Prostate gland (tissue), 2 donors: ENCODE measurements around the gene SPSB3. TPM values are rescaled to one million over a fixed set of nuclear protein-coding genes. Genes with fewer than 3 reads are reported as not detected.

Experiments
- DNase-seq: peaks from one replicate; pipeline ENCODE4 v3.0.0-alpha.2; 2019; ENCODE audit warnings: low spot score
- H3K27ac ChIP-seq, 2 donors: fragments of 200-600 bp; sonication (generic); 2 replicates each; pipeline ENCODE4 v1.5.1; 2017 to 2019
- H3K27me3 ChIP-seq: fragments of 200-600 bp; sonication (generic); replicated peaks from 2 replicates; pipeline ENCODE4 v1.5.1; 2019; ENCODE audit not compliant: insufficient read depth
- H3K36me3 ChIP-seq, 2 donors: fragments of 200-600 bp; sonication (generic); 1 replicate in 1 of 2; 2 replicates in 1 of 2; pipeline versions ENCODE4 v1.5.1 to v1.8.1; 2017 to 2019
- H3K4me1 ChIP-seq: fragments of 200-600 bp; sonication (generic); replicated peaks from 2 replicates; pipeline ENCODE4 v1.5.1; 2019
- H3K4me3 ChIP-seq, 2 donors: fragments of 200-600 bp; sonication (generic); 2 replicates each; pipeline ENCODE4 v1.5.1; 2017 to 2019
- H3K9me3 ChIP-seq: fragments of 200-600 bp; sonication (generic); 2 replicates; pipeline ENCODE4 v1.5.1; 2017
- POLR2A ChIP-seq: fragments of 450-650 bp; IDR thresholded peaks from one replicate; pipeline ENCODE4 v1.6.1; 2016; ENCODE audit warnings: antibody characterized with exemption, mild to moderate bottlenecking
- POLR2AphosphoS5 ChIP-seq: sonication (generic); formaldehyde crosslinking; IDR thresholded peaks from one replicate; pipeline ENCODE4 v1.6.1; 2017; ENCODE audit warnings: antibody characterized with exemption
- WGBS: methylation state at CpG from one replicate; pipeline ENCODE4 v1.1.5; 2018; 5-methylcytosine and 5-hydroxymethylcytosine counted together
- intact Hi-C: fragments of 100-400 bp; cut with DNase I; formaldehyde crosslinking; loops from one replicate; pipeline ENCODE4 v1.14.2; 2022
- total RNA-seq, 2 donors: library from RNA; depleted of rRNA; stranded (reverse); fragments of >200 nt; gene quantifications; one replicate each; pipeline ENCODE4 v1.1.0, GENCODE V29; 2016
- TF ChIP-seq, protein P1 (sequence below), 4 experiments: fragments of 200-600 bp in 2 of 4; fragments of 450-650 bp in 2 of 4; sonication (generic) in 2 of 4; IDR thresholded peaks; 1 replicate in 3 of 4; 2 replicates in 1 of 4; pipeline ENCODE4 v1.5.1; 2016 to 2019; ENCODE audit warnings: antibody characterized with exemption in 4 of 4, mild to moderate bottlenecking in 2 of 4, moderate library complexity in 2 of 4

The SPSB3 gene
- total RNA-seq, 2 donors from 2014 or later: 87.8 to 138 TPM

DNA sequence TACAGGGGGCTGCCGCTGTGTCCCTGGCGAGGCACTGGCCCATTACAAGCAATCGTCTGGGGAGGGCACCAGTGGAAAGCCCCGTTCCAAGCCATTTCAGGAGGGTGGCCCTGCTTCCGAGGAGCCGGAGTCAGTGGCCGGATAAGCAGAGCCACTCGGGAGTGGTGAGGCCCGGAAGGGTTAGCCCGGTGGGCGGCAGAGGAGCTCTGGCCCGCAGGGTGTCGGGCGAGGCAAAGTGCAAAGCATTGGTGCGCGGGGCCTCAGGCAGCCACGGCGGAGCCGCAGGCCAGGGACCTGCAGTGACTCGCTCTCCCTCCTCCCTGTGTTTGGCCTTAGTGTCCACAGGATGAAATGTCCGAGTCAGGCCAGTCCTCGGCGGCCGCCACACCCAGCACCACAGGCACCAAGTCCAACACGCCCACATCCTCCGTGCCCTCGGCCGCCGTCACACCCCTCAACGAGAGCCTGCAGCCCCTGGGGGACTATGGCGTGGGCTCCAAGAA, 35.6 kb downstream of the SPSB3 start:
- Histone ChIP-seq H3K27ac (no peak overlapping the region), H3K9me3 (no peaks in the 10 kb centered on the region), H3K27me3 (no peaks in the 10 kb centered on the region), H3K4me1 (no peaks in the 10 kb centered on the region), H3K4me3 (no peak overlapping the region), H3K36me3 (peaks cover 7 to 10% of the 10 kb centered on the region in 2 donors)
- DNase-seq: no peak
- intact Hi-C loops: no loop called here
- WGBS: 91% methylated on average over 21 of the region's 31 CpGs
- TF ChIP-seq POLR2AphosphoS5 (no peak), POLR2A (no peak)
- TF ChIP-seq, protein P1, sequence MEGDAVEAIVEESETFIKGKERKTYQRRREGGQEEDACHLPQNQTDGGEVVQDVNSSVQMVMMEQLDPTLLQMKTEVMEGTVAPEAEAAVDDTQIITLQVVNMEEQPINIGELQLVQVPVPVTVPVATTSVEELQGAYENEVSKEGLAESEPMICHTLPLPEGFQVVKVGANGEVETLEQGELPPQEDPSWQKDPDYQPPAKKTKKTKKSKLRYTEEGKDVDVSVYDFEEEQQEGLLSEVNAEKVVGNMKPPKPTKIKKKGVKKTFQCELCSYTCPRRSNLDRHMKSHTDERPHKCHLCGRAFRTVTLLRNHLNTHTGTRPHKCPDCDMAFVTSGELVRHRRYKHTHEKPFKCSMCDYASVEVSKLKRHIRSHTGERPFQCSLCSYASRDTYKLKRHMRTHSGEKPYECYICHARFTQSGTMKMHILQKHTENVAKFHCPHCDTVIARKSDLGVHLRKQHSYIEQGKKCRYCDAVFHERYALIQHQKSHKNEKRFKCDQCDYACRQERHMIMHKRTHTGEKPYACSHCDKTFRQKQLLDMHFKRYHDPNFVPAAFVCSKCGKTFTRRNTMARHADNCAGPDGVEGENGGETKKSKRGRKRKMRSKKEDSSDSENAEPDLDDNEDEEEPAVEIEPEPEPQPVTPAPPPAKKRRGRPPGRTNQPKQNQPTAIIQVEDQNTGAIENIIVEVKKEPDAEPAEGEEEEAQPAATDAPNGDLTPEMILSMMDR (IDR thresholded peaks at IDR 0.05): no peak

DNA sequence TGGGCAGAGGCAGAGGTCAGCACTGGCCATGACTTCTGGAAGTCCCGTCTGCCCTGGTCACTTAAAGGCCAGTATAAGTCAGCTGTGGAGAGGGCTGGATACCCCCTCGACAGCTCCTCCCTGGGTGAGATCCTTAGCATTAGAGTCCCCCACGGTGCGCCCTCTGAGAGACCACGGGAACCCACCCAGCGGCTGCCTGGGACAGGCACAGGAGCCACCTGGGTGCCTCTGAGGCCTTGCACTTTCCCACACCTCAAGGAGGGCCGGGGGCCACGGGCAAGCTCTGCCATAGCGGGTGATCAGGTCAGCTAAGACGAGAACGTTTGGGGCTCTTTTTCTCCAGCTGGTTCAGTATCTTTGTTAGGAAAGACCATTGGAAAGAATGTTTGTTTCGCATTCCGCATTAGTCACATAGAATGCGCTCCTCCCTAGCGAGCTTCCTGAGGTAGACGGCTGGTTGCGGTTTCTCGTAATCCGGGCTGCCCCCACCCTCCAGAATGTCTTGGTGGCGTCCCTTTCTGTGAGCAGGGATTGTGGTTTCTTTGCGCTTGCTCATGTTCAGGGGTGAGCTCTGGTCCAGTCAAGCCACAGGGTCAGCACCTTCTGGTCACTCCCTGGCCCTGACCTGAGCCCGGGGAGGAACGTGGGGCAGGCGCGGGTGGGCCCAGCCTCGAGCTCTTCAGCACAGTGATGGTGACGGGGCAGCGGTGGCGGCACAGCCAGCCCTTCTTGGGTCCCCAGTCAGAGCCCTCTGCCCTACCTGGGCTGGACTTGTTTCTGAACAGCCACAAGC, 36.3 kb downstream of the SPSB3 start:
- Histone ChIP-seq H3K27ac (no peak overlapping the region), H3K27me3 (no peaks in the 10 kb centered on the region), H3K36me3 (peaks cover 7 to 10% of the 10 kb centered on the region in 2 donors), H3K4me1 (no peaks in the 10 kb centered on the region), H3K4me3 (no peak overlapping the region), H3K9me3 (no peaks in the 10 kb centered on the region)
- intact Hi-C loops: no loop called here
- 90% methylated on average over 26 of the region's 29 CpGs for WGBS
- no peak for TF ChIP-seq POLR2A
- TF ChIP-seq, protein P1 (IDR thresholded peaks at IDR 0.05): no peak
- TF ChIP-seq POLR2AphosphoS5: no peak
- no peak for DNase-seq

- intact Hi-C loops: no loop called here
- TF ChIP-seq POLR2AphosphoS5 (no peak), POLR2A (no peak)
- TF ChIP-seq, protein P1 (IDR thresholded peaks at IDR 0.05): no peak
- no peaks in the 10 kb centered on the region for H3K27me3 ChIP-seq
- peaks cover 6 to 7% of the 10 kb centered on the region in 2 donors for H3K36me3 ChIP-seq
- H3K27ac ChIP-seq: no peak overlapping the region
- H3K4me3 ChIP-seq: no peak overlapping the region
- no peak for DNase-seq
- 85% methylated on average over 25 of the region's 25 CpGs for WGBS
- H3K9me3 ChIP-seq: no peaks in the 10 kb centered on the region
- H3K4me1 ChIP-seq: no peaks in the 10 kb centered on the region
These were observed 37.0 kb downstream of the SPSB3 start for GRCh38 chr16:1745181-1745899.

DNA sequence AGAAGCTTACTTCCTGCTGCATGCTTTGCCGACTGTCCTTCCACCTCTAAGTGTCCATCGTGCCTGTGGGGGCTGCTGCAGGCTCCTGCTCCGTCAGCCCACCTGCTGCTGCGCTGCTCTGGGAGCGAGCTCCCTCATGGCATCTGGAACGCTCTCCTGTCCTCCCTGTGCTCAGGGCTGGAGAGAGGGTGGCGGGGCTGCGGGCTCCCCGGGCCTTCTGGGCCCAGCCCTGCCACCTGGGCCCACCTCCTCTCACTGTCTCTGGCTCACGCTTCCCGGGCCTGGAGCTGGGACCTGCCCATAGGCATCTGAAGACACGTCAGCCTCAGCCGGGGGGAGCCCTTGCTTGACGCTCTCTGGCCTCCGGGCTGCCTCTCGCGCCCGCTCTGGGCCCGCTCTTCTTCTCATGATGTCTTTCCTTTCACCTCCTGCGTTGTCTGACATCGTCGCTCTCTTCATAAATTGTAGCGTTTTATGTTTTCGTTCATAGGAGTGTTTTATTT, 38.0 kb downstream of the SPSB3 start:
- TF ChIP-seq POLR2A: no peak
- TF ChIP-seq, protein P1 (IDR thresholded peaks at IDR 0.05): no peak
- H3K4me1 ChIP-seq: no peaks in the 10 kb centered on the region
- 88% methylated on average over 24 of the region's 24 CpGs for WGBS
- no peaks in the 10 kb centered on the region for H3K27me3 ChIP-seq
- peaks cover 6 to 7% of the 10 kb centered on the region in 2 donors for H3K36me3 ChIP-seq
- DNase-seq: no peak
- no peak overlapping the region for H3K4me3 ChIP-seq
- H3K27ac ChIP-seq: no peak overlapping the region
- intact Hi-C loops: no loop called here
- H3K9me3 ChIP-seq: no peaks in the 10 kb centered on the region
